Heart left ventricle (tissue), 16 donors: ENCODE measurements around the gene THAP2. TPM values are rescaled to one million over a fixed set of nuclear protein-coding genes. Genes with fewer than 3 reads are reported as not detected.
"Not testable (repeated sequence)": the region's sequence is repeated elsewhere in the genome, so short reads cannot be mapped to it uniquely, and the experiment has no call there.

ENCODE experiments used
- ATAC-seq, 4 donors: fragments of 200-7000 bp; cut with Tn5 transposase; one replicate each; pipeline ENCODE4 v1.9.1; 2020 to 2022; ENCODE audit warnings: moderate library complexity in 4 of 4, mild to moderate bottlenecking in 3 of 4, moderate number of reproducible peaks in 1 of 4
- DNase-seq, 5 donors: peaks; one replicate each; pipeline ENCODE4 v3.0.0-alpha.2; 2020
- H3K27ac ChIP-seq, 12 donors: fragments of 200-600 bp; sonication (generic) in 4 of 12; one replicate each; pipeline versions ENCODE4 v1.5.0 to v1.8.0; 2016 to 2022; ENCODE audit warnings: mild to moderate bottlenecking in 2 of 12
- H3K27me3 ChIP-seq, 9 donors: fragments of 200-600 bp; sonication (generic) in 2 of 9; one replicate each; pipeline versions ENCODE4 v1.5.1 to v1.8.0; 2016 to 2022; ENCODE audit warnings: mild to moderate bottlenecking in 3 of 9
- H3K36me3 ChIP-seq, 9 donors: fragments of 200-600 bp; sonication (generic) in 2 of 9; one replicate each; pipeline versions ENCODE4 v1.5.0 to v1.8.0; 2018 to 2022; ENCODE audit warnings: mild to moderate bottlenecking in 2 of 9
- H3K4me1 ChIP-seq, 12 donors: fragments of 200-600 bp; sonication (generic) in 4 of 12; one replicate each; pipeline versions ENCODE4 v1.5.0 to v1.8.0; 2016 to 2022; ENCODE audit warnings: mild to moderate bottlenecking in 3 of 12
- H3K4me3 ChIP-seq, 12 donors: fragments of 200-600 bp; sonication (generic) in 4 of 12; one replicate each; pipeline versions ENCODE4 v1.5.0 to v1.8.0; 2017 to 2022; ENCODE audit warnings: mild to moderate bottlenecking in 9 of 12, moderate library complexity in 4 of 12
- H3K9me3 ChIP-seq, 12 donors: fragments of 200-600 bp; sonication (generic) in 4 of 12; one replicate each; pipeline versions ENCODE4 v1.5.0 to v1.8.0; 2016 to 2022; ENCODE audit warnings: mild to moderate bottlenecking in 1 of 12
- CTCF ChIP-seq, 12 donors: fragments of 200-600 bp; sonication (generic) in 4 of 12; IDR thresholded peaks; one replicate each; pipeline versions ENCODE4 v1.5.0 to v1.8.0; 2018 to 2022; ENCODE audit warnings: antibody characterized with exemption in 12 of 12, mild to moderate bottlenecking in 5 of 12
- POLR2A ChIP-seq, 2 donors: fragments of 450-650 bp; IDR thresholded peaks; one replicate each; pipeline ENCODE4 v1.6.1; 2017; ENCODE audit warnings: antibody characterized with exemption in 2 of 2, mild to moderate bottlenecking in 2 of 2, moderate library complexity in 2 of 2
- WGBS, 4 donors: extraction: QIAGEN DNeasy Blood & Tissue Kit in 2 of 4; methylation state at CpG; one replicate each; pipeline versions ENCODE4 v1.1.5 to v1.1.7; 2013 to 2018; 5-methylcytosine and 5-hydroxymethylcytosine counted together
- intact Hi-C, 10 donors: fragments of 100-400 bp; cut with DNase I; formaldehyde crosslinking; loops; one replicate each; pipeline versions ENCODE4 v1.11.1 to v1.14.2; 2022
- polyA plus RNA-seq, 2 donors: library from polyadenylated mRNA; stranded (reverse); fragments of 200-250 nt; gene quantifications; one replicate each; pipeline ENCODE4 v1.2.3, GENCODE V29; 2013
- total RNA-seq, 9 donors: library from RNA; depleted of rRNA in 2 of 9; stranded (reverse); fragments of >200 nt in 2 of 9; fragmentation: NEBNext Ultra II Directional in 3 of 9; extraction: Animal tissue kit (Norgen Biotek cat#: 25700) in 3 of 9; gene quantifications; one replicate each; pipeline versions ENCODE4 v1.1.0 to v1.2.4, GENCODE V29; 2016 to 2023
- donor health status: ischemic (EF 13 %, LVEDD 7.1; RV severe dilation, severe dysfunction).
- donor health status: healthy with polysubstance abuse.
- donor health status: DM: no; HTN: yes; CAD: no.
- donor health status: DM: no; HTN: no; CAD: no.
- donor health status: ischemic (EF 25% LVEDD 6.9; RV normal size, moderate dysfunction).
- donor health status: ischemic (EF 25% LVEDD 5.7; RV mildly dilated, moderate dysfunction).
- donor health status: healthy.
- donor health status: DM: yes; HTN: yes; CAD: no.
- donor health status: ischemic (EF 35%, LVEDD 5.7; RV mildly dilated, moderate dysfunction).
- donor health status: nonischemic (EF 11% LVEDD 7.7; RV severe dilation, severe dysfunction).
- donor health status: DM: yes; HTN: yes; CAD: no.
- donor health status: PGD.
- donor health status: ischemic (EF 29% LVEDD 5.4; RV normal size, mild dysfunction).
- donor health status: nonischemic (EF 23%, LVEDD 6.1; RV moderate dilation, normal function).

Gene THAP2
- total and polyA plus RNA-seq, 11 donors = 2.2 to 13.1 (median 4.5) TPM

- H3K9me3 ChIP-seq = no peaks in the 10 kb centered on the region
- H3K4me1 ChIP-seq = peaks cover 0 to 52% (median 23%) of the 10 kb centered on the region in 12 donors
- TF ChIP-seq POLR2A (IDR thresholded peaks at IDR 0.05) = no peak
- TF ChIP-seq CTCF (IDR thresholded peaks at IDR 0.05) = no peak
- WGBS, 4 donors = 75 to 87% (median 80%) methylated on average over 5 of the region's 5 CpGs
- no peak overlapping the region for H3K4me3 ChIP-seq
- DNase-seq (no peak), ATAC-seq (no peak)
- peaks cover 0 to 21% (median 0%) of the 10 kb centered on the region in 9 donors for H3K36me3 ChIP-seq
- intact Hi-C loops = loop anchor here in 4 of 10 donors (5.0 to 10.0 kb wide), 3 partner anchors 56 to 63 kb away; partner anchors contain the start of gene RAB21 (in 2 of the 4)
- no peak overlapping the region for H3K27ac ChIP-seq
- H3K27me3 ChIP-seq = no peaks in the 10 kb centered on the region
These were observed 25.0 kb downstream of the THAP2 start for GRCh38 chr12:71688961-71689570.

- ATAC-seq = no peak
- no peak for DNase-seq
- TF ChIP-seq CTCF (IDR thresholded peaks at IDR 0.05) = no peak
- TF ChIP-seq POLR2A (IDR thresholded peaks at IDR 0.05) = no peak
- peaks cover 0 to 38% (median 5%) of the 10 kb centered on the region in 9 donors for H3K36me3 ChIP-seq
- H3K27me3 ChIP-seq = no peaks in the 10 kb centered on the region
- no peak overlapping the region for H3K4me3 ChIP-seq
- peaks cover 0 to 53% (median 23%) of the 10 kb centered on the region in 12 donors for H3K4me1 ChIP-seq
- H3K9me3 ChIP-seq = no peaks in the 10 kb centered on the region
- no peak overlapping the region for H3K27ac ChIP-seq
- 86 to 90% (median 88%) methylated on average over 4 of the region's 4 CpGs for whole genome bisulfite sequencing, 4 donors
- intact Hi-C loops = loop anchor here in 1 of 10 donors (5.0 kb wide), 1 partner anchor 56 kb away; no protein-coding TSS in a partner anchor
These were observed 27.5 kb downstream of the THAP2 start for GRCh38 chr12:71691504-71692129.

- Histone ChIP-seq H3K27ac (no peak overlapping the region), H3K9me3 (no peaks in the 10 kb centered on the region), H3K27me3 (no peaks in the 10 kb centered on the region), H3K36me3 (peaks cover 0 to 53% (median 19%) of the 10 kb centered on the region in 9 donors), H3K4me1 (peaks cover 0 to 38% (median 10%) of the 10 kb centered on the region in 12 donors), H3K4me3 (no peak overlapping the region)
- no peak for DNase-seq
- TF ChIP-seq POLR2A (IDR thresholded peaks at IDR 0.05) = no peak
- TF ChIP-seq CTCF (IDR thresholded peaks at IDR 0.05) = no peak
- intact Hi-C loops = loop anchor here in 1 of 10 donors (5.0 kb wide), 1 partner anchor 54 kb away; no protein-coding TSS in a partner anchor
- 94 to 97% (median 96%) methylated on average over 7 of the region's 7 CpGs for WGBS, 4 donors
- no peak for ATAC-seq
These were observed 29.0 kb downstream of the THAP2 start for GRCh38 chr12:71693126-71693525.

- Histone ChIP-seq H3K36me3 (peaks cover 0 to 59% (median 24%) of the 10 kb centered on the region in 9 donors), H3K27ac (peak overlapping the region in 8 of 12 donors; percentile 9 to 64 (median 44)), H3K4me1 (peaks cover 0 to 33% (median 5%) of the 10 kb centered on the region in 12 donors)
- DNase-seq, ATAC-seq, H3K27me3 ChIP-seq, H3K9me3 ChIP-seq, H3K4me3 ChIP-seq: not testable (repeated sequence)
- intact Hi-C loops = loop anchor here in 1 of 10 donors (5.0 kb wide), 1 partner anchor 54 kb away; no protein-coding TSS in a partner anchor
- 68 to 87% (median 78%) methylated on average over 5 of the region's 5 CpGs for WGBS, 4 donors
These were observed 29.6 kb downstream of the THAP2 start for GRCh38 chr12:71693651-71694050.
